Esophagus muscularis mucosa (tissue), 4 donors: Measurements from ENCODE around the gene UVSSA. TPM values are rescaled to one million over a fixed set of nuclear protein-coding genes. Genes with fewer than 3 reads are reported as not detected.
"Not testable (repeated sequence)": the region's sequence is repeated elsewhere in the genome, so short reads cannot be mapped to it uniquely, and the experiment has no call there.

Experiments used
- DNase-seq: peaks from one replicate; pipeline ENCODE4 v3.0.0-alpha.2; 2017; ENCODE audit errors: extremely low spot score
- H3K27ac ChIP-seq, 4 donors: fragments of 200-600 bp; sonication (generic); replicated peaks in 1 of 4; 1 replicate in 3 of 4; 2 replicates in 1 of 4; pipeline ENCODE4 v1.5.1; 2016 to 2019; ENCODE audit warnings: mild to moderate bottlenecking in 1 of 4
- H3K27me3 ChIP-seq, 4 donors: fragments of 200-600 bp; sonication (generic); one replicate each; pipeline versions ENCODE4 v1.5.1 to v1.6.0; 2016 to 2019
- H3K36me3 ChIP-seq, 4 donors: fragments of 200-600 bp; sonication (generic); one replicate each; pipeline ENCODE4 v1.5.1; 2016 to 2019
- H3K4me1 ChIP-seq, 4 donors: fragments of 200-600 bp; sonication (generic); one replicate each; pipeline ENCODE4 v1.5.1; 2016 to 2019
- H3K4me3 ChIP-seq, 4 donors: fragments of 200-600 bp; sonication (generic); 1 replicate in 2 of 4; 2 replicates in 2 of 4; pipeline ENCODE4 v1.5.1; 2016 to 2019; ENCODE audit warnings: mild to moderate bottlenecking in 4 of 4, moderate library complexity in 1 of 4
- H3K9me3 ChIP-seq, 4 donors: fragments of 200-600 bp; sonication (generic); 1 replicate in 3 of 4; 2 replicates in 1 of 4; pipeline ENCODE4 v1.5.1; 2016 to 2019
- EP300 ChIP-seq: sonication (generic); formaldehyde crosslinking; IDR thresholded peaks from one replicate; pipeline ENCODE4 v1.6.1; 2017; ENCODE audit warnings: antibody characterized with exemption
- POLR2A ChIP-seq: fragments of 450-650 bp; IDR thresholded peaks from one replicate; pipeline ENCODE4 v1.6.1; 2017; ENCODE audit warnings: antibody characterized with exemption, moderate library complexity, mild to moderate bottlenecking, low read depth
- POLR2AphosphoS5 ChIP-seq, 2 donors: sonication (generic); formaldehyde crosslinking; IDR thresholded peaks; one replicate each; pipeline ENCODE4 v1.6.1; 2017; ENCODE audit warnings: antibody characterized with exemption in 2 of 2
- WGBS: methylation state at CpG from one replicate; pipeline ENCODE4 v1.1.5; 2018; 5-methylcytosine and 5-hydroxymethylcytosine counted together
- intact Hi-C: fragments of 100-400 bp; cut with DNase I; formaldehyde crosslinking; loops from one replicate; pipeline ENCODE4 v1.15.1; 2023
- total RNA-seq, 4 donors: library from RNA; depleted of rRNA; stranded (reverse); fragments of >200 nt; gene quantifications; one replicate each; pipeline versions ENCODE4 v1.1.0 to v1.2.1, GENCODE V29; 2016
- TF ChIP-seq, protein P1 (sequence below), 3 experiments: fragments of 200-600 bp in 2 of 3; fragments of 450-650 bp in 1 of 3; sonication (generic) in 2 of 3; IDR thresholded peaks; one replicate each; pipeline ENCODE4 v1.5.1; 2017 to 2019; ENCODE audit warnings: antibody characterized with exemption in 3 of 3, mild to moderate bottlenecking in 2 of 3, moderate library complexity in 1 of 3

UVSSA gene
- total RNA-seq, 4 donors from 2014 or later = 8.9 to 16.5 (median 13.1) TPM

DNA sequence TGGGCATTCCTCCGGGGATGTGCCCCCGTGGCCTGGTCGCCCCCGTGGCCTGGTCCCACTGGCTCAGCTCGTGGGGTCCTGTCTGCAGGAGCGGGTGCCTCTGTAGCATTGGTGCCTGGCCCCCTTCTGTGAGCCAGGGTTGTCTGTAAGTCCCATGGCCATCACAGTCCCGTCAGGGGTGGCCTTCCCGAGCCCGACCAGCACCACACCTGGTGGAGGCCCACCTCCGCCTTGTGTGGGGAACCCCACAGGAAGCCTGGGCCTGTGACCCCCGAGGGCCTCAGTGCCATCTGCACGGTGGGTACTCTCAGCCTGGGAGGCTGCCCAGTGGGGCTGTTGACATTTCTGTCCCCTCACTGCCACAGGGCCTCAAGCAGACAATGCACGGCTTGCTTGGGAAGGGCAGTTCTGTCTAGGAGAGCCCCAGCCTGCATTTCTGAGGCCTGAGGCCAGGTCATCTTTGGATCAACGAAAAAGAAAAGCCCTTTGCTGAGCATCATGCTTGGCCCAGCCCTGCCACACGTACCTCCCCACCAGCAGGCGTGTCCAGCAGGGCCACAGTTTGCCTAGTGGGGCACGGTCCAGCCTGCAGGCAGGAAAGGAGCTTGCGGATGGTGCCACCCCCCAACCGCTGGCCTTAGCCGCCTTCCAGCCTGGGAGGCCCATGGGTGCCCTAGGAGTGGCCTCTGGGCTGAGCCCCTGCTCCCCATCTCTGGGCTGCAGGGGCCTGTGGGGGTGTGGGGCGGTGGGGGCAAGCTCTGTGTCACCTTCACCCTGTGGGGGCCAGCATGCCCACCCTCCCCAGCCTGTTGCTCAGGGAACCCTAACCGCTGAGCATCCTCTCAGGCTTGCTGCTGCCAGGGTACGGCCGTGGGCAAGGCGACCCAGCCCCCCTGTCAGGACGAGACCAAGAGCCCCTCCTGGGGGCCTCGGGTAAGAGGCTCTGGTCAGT is 36.0 kb downstream of the UVSSA start:
- Histone ChIP-seq H3K9me3 (peaks cover 0 to 4% (median under 1%) of the 10 kb centered on the region in 4 donors), H3K36me3 (peaks cover 24 to 90% (median 60%) of the 10 kb centered on the region in 4 donors), H3K27me3 (no peaks in the 10 kb centered on the region), H3K4me3 (no peak overlapping the region), H3K4me1 (no peaks in the 10 kb centered on the region), H3K27ac (no peak overlapping the region)
- no peak for DNase-seq
- 96% methylated on average over 18 of the region's 27 CpGs for WGBS
- intact Hi-C loops = no loop called here
- TF ChIP-seq POLR2AphosphoS5 (IDR thresholded peaks at IDR 0.05) (no peak), EP300 (no peak), POLR2A (no peak)
- TF ChIP-seq, protein P1, sequence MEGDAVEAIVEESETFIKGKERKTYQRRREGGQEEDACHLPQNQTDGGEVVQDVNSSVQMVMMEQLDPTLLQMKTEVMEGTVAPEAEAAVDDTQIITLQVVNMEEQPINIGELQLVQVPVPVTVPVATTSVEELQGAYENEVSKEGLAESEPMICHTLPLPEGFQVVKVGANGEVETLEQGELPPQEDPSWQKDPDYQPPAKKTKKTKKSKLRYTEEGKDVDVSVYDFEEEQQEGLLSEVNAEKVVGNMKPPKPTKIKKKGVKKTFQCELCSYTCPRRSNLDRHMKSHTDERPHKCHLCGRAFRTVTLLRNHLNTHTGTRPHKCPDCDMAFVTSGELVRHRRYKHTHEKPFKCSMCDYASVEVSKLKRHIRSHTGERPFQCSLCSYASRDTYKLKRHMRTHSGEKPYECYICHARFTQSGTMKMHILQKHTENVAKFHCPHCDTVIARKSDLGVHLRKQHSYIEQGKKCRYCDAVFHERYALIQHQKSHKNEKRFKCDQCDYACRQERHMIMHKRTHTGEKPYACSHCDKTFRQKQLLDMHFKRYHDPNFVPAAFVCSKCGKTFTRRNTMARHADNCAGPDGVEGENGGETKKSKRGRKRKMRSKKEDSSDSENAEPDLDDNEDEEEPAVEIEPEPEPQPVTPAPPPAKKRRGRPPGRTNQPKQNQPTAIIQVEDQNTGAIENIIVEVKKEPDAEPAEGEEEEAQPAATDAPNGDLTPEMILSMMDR (IDR thresholded peaks at IDR 0.05) = no peak

DNA sequence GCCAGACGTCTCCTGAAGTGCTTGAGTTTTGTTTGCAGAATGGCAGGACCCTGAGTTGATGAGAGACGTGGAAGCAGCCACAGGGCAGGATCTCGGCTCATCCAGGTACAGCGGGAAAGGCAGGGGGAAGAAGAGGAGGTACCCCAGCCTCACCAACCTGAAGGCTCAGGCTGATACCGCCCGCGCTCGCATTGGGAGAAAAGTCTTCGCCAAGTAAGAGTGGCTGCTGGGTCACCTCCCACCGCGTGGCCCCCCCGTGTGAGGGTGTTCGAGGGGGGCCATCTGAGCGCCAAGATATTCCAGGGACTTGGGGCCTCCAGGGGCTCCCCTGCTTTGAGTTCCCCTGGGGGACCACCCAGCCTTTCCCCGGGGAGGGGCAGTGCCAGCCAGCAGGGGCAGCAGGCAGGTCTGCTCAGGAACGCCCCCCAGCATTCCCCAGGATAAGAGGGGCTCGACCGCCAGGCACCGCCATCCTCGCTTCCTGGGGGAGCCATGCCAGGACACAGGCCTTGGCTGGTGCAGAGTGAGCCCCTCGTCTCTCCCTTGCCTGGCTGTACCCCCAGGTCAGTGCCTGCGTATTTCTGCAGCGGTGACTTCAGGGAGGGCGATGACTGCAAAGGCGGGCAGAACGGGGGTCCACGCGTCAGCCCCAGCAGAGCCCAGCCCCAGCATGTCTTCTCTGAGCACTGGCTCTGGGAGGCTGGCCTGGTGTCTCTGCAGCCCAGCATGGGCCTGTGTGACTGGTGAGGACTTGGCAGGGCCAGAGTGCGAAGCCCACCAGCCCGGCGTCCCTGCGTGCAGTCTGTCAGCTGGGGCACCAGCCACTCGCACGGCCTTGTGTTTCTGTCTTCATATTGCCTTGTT is 37.0 kb downstream of the UVSSA start:
- 95% methylated on average over 34 of the region's 34 CpGs for WGBS
- peaks cover 24 to 92% (median 58%) of the 10 kb centered on the region in 4 donors for H3K36me3 ChIP-seq

DNA sequence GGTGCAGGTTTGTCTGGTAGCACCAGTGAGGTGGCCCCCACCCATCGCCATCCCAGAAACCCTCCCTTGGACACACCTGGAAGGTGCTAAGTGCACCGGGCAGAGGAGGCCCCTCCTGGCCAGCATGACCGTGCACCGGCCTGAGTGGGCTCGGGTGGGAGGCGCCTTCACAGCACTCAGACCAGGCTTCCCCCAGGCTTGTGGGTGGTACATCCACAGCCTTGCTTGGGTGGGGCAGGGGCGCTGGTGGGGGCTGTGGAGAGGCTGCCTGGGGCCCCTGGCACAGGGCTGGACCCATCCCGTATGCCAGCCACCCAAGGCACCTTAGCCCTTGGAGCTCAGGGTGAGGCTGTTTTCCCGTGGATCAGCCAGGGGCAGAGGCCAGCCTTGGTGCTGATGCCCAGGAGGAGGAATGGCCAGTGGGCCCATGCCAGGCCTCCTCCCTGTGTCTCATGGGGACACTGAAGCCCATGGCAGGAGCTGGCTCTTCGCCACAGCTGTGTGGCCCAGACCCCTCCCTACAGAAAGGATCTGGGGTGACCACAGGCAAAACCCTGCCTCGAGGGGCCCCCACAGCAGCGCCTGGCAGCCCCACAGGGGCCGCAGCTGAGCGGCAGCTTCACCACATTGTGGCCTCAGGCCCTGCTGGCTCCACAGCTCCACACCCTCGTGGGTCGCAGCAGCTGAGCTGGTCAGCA is 37.8 kb downstream of the UVSSA start:
- H3K4me3 ChIP-seq = no peak overlapping the region
- H3K27me3 ChIP-seq = no peaks in the 10 kb centered on the region
- TF ChIP-seq POLR2A (no peak), POLR2AphosphoS5 (IDR thresholded peaks at IDR 0.05) (no peak), EP300 (no peak)
- TF ChIP-seq, protein P1 (IDR thresholded peaks at IDR 0.05) = no peak
- H3K9me3 ChIP-seq = peaks cover 0 to 16% (median 14%) of the 10 kb centered on the region in 4 donors
- 100% methylated on average over 10 of the region's 16 CpGs for WGBS
- no peak for DNase-seq
- H3K36me3 ChIP-seq = peaks cover 24 to 94% (median 60%) of the 10 kb centered on the region in 4 donors
- H3K27ac ChIP-seq = no peak overlapping the region
- no peaks in the 10 kb centered on the region for H3K4me1 ChIP-seq
- intact Hi-C loops = no loop called here

More for the DNA sequence above, 37.0 kb downstream of the UVSSA start:
- no peaks in the 10 kb centered on the region for H3K4me1 ChIP-seq
- no peak for TF ChIP-seq EP300
- DNase-seq = no peak
- H3K4me3 ChIP-seq = no peak overlapping the region
- peaks cover 0 to 13% (median 10%) of the 10 kb centered on the region in 4 donors for H3K9me3 ChIP-seq
- intact Hi-C loops = no loop called here
- H3K27ac ChIP-seq = no peak overlapping the region
- H3K27me3 ChIP-seq = no peaks in the 10 kb centered on the region

DNA sequence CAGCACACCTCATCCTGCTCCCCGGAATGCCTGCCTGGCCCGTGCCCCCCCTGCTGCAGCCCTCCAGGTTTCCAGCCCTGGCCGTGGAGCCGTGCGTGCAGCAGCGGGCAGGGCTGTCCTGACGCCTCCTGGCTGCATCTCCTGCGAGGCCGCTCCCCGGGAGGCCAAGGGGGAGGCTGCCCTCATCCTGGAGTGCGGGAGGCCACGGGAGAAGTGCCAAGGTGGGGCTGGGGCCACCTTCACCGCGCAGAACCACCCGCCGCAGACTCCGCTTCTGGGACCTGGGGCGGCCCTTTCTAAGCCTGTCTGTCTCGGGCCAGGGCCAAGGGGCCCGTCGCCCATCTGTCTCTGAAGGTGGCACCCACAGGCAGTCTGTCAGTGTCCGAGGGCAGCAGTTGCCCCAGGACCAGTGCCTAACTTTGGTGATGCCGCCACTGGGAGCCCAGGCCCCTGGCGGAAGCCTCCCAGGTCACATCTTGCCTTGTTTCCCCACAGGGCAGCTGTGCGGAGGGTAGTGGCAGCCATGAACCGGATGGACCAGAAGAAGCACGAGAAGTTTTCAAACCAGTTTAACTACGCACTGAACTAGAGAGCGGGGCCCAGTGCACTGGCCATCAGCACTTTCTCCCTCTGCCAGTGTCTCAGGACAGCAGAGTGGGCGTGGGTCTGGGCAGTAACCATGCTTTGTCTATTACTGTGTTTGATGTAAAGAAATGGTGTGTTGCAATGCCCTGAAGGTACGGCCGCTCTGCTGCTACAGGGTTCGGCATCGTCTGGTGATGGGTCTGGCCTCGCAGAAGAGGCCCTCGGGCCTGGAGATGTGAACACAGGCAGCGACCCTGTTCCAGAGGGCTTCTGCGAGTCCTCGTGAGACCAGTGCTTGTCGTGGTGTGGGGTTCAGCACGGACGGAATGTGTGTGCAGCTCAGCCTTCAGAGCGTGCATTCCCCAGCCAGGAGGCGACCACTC is 38.6 kb downstream of the UVSSA start:
- no peak overlapping the region for H3K27ac ChIP-seq
- DNase-seq = no peak

DNA sequence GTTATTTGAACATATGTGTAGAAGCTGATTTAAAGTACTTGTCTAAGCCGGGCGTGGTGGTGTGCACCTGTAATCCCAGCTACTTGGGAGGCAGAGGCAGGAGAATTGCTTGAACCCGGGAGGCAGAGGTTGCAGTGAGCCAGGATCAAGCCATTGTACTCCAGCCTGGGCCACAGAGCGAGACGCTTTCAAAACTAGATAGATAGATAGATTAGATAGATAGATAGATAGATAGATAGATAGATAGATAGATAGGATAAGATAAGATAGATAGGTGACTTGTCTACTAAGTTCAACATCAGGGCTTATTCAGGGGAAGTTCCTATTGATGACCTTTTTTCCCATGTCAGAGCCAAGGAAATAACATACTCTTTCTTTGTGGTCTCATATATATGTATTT is 46.4 kb downstream of the UVSSA start:
- H3K9me3 ChIP-seq = peaks cover 0 to 17% (median 10%) of the 10 kb centered on the region in 4 donors
- intact Hi-C loops, H3K27me3 ChIP-seq, H3K27ac ChIP-seq, H3K4me3 ChIP-seq, H3K4me1 ChIP-seq, DNase-seq: not testable (repeated sequence)
- WGBS = 95% methylated on average over 5 of the region's 5 CpGs
- peaks cover 0 to 67% (median 27%) of the 10 kb centered on the region in 4 donors for H3K36me3 ChIP-seq

More for the DNA sequence above, 38.6 kb downstream of the UVSSA start:
- H3K36me3 ChIP-seq = peaks cover 24 to 92% (median 55%) of the 10 kb centered on the region in 4 donors
- H3K4me3 ChIP-seq = no peak overlapping the region
- TF ChIP-seq POLR2A (no peak), EP300 (no peak), POLR2AphosphoS5 (IDR thresholded peaks at IDR 0.05) (no peak)
- TF ChIP-seq, protein P1 (IDR thresholded peaks at IDR 0.05) = no peak
- no peaks in the 10 kb centered on the region for H3K4me1 ChIP-seq
- H3K27me3 ChIP-seq = no peaks in the 10 kb centered on the region
- peaks cover 0 to 16% (median 14%) of the 10 kb centered on the region in 4 donors for H3K9me3 ChIP-seq
- 97% methylated on average over 29 of the region's 44 CpGs for WGBS
- intact Hi-C loops = no loop called here
